H1 (cell line): Measurements from ENCODE around the gene RAD51C. TPM values are rescaled to one million over a fixed set of nuclear protein-coding genes. Genes with fewer than 3 reads are reported as not detected.

Experiments used
- BRCA1 ChIP-seq: IDR thresholded peaks from 2 replicates; pipeline ENCODE4 v1.6.1; 2012; ENCODE audit warnings: low read depth, low read length, improper control_type of control experiment
- CHD1 ChIP-seq: IDR thresholded peaks from 2 replicates; pipeline ENCODE4 v1.6.1; 2012; ENCODE audit warnings: low read depth, low read length, improper control_type of control experiment
- EP300 ChIP-seq, 2 experiments: IDR thresholded peaks; 1 replicate in 1 of 2; 2 replicates in 1 of 2; pipeline ENCODE4 v1.6.1; 2011 to 2012; ENCODE audit warnings: low read depth in 2 of 2, low read length in 2 of 2, mild to moderate bottlenecking in 2 of 2, borderline replicate concordance in 1 of 2, inconsistent platforms in 1 of 2, moderate library complexity in 1 of 2
- FOSL1 ChIP-seq: IDR thresholded peaks from 2 replicates; pipeline ENCODE4 v1.6.1; 2011; ENCODE audit warnings: mild to moderate bottlenecking, low read depth, low read length, moderate library complexity; ENCODE audit not compliant: insufficient read depth
- POLR2AphosphoS5 ChIP-seq: IDR thresholded peaks from 2 replicates; pipeline ENCODE4 v1.6.1; 2011; ENCODE audit warnings: low read depth, low read length
- RNF2 ChIP-seq: fragments of 200-900, 300-1000 bp; sonication (generic); IDR thresholded peaks from 2 replicates; pipeline ENCODE4 v1.7.1; 2016; ENCODE audit warnings: borderline replicate concordance, low read depth, mild to moderate bottlenecking, antibody characterized with exemption, low read length; ENCODE audit not compliant: poor library complexity, severe bottlenecking; ENCODE audit errors: missing control alignments
- ZNF274 ChIP-seq: IDR thresholded peaks from 2 replicates; pipeline ENCODE4 v1.7.0; 2012; ENCODE audit warnings: low read length, borderline replicate concordance; ENCODE audit errors: extremely low read depth
- polyA plus RNA-seq, 7 experiments: library from polyadenylated mRNA; depleted of rRNA in 3 of 7; stranded (reverse) in 5 of 7; unstranded in 2 of 7; fragments of >200 nt in 5 of 7; fragments of 200-250 nt in 2 of 7; gene quantifications; 1 replicate in 5 of 7; 2 replicates in 1 of 7; 4 replicates in 1 of 7; pipeline versions ENCODE4 v1.2.1 to v1.2.3, GENCODE V29; 2011 to 2013; ENCODE audit warnings: missing spikeins in 2 of 7, mixed read lengths in 2 of 7
- total RNA-seq: library from RNA; stranded (reverse); fragmentation: NEBNext Ultra II Directional; extraction: Animal tissue kit (Norgen Biotek cat#: 25700); gene quantifications from 2 replicates; pipeline ENCODE4 v1.2.1, GENCODE V29; 2021
- TF ChIP-seq, protein P1 (sequence below): fragments of 300-600 bp; sonication (generic); IDR thresholded peaks from 2 replicates; pipeline ENCODE4 v1.7.1; 2012; ENCODE audit warnings: low read length, moderate library complexity, mild to moderate bottlenecking, inconsistent platforms; ENCODE audit not compliant: insufficient replicate concordance
- TF ChIP-seq, protein P2 (sequence below): IDR thresholded peaks from 2 replicates; pipeline ENCODE4 v1.6.1; 2011; ENCODE audit warnings: low read depth, mild to moderate bottlenecking, low read length; ENCODE audit not compliant: insufficient read depth

Gene RAD51C
- total and polyA plus RNA-seq, 2 of the 8 experiments (the other 6 are each of a cell fraction or from before 2014, with no cell fraction given): 10.4 to 21.7 TPM

DNA sequence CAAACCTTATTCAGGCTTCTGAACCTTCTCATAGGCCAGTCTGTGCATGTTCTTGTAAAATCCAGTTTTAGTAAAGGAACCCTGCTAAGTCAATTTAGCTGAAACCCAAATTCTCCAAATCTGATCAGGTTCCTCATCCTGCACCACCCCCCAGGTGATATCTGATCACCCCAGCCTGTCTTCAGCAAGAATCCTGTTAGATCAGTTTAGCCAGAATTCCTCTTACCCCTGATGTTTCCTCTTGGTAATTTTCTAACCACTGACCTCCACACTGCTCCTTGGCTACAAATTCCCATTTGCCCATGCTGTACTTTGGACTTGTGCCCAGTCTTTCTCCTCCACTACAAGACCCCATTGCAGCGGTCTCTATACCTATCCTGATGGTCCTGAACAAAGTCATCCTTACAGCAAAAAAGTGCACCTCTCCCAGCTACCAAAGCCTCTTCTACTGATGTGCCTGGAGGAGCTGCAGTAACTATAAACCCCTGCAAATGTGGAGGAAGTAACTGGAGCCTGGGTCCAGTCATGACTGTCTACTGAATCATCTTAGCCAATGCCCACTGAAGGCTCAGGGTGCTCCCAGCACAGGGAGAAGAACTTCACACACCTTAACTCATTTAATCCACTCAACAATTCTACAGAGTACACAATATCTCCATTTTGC lies 24.3 kb upstream of the RAD51C start (continued):
- TF ChIP-seq, protein P1, sequence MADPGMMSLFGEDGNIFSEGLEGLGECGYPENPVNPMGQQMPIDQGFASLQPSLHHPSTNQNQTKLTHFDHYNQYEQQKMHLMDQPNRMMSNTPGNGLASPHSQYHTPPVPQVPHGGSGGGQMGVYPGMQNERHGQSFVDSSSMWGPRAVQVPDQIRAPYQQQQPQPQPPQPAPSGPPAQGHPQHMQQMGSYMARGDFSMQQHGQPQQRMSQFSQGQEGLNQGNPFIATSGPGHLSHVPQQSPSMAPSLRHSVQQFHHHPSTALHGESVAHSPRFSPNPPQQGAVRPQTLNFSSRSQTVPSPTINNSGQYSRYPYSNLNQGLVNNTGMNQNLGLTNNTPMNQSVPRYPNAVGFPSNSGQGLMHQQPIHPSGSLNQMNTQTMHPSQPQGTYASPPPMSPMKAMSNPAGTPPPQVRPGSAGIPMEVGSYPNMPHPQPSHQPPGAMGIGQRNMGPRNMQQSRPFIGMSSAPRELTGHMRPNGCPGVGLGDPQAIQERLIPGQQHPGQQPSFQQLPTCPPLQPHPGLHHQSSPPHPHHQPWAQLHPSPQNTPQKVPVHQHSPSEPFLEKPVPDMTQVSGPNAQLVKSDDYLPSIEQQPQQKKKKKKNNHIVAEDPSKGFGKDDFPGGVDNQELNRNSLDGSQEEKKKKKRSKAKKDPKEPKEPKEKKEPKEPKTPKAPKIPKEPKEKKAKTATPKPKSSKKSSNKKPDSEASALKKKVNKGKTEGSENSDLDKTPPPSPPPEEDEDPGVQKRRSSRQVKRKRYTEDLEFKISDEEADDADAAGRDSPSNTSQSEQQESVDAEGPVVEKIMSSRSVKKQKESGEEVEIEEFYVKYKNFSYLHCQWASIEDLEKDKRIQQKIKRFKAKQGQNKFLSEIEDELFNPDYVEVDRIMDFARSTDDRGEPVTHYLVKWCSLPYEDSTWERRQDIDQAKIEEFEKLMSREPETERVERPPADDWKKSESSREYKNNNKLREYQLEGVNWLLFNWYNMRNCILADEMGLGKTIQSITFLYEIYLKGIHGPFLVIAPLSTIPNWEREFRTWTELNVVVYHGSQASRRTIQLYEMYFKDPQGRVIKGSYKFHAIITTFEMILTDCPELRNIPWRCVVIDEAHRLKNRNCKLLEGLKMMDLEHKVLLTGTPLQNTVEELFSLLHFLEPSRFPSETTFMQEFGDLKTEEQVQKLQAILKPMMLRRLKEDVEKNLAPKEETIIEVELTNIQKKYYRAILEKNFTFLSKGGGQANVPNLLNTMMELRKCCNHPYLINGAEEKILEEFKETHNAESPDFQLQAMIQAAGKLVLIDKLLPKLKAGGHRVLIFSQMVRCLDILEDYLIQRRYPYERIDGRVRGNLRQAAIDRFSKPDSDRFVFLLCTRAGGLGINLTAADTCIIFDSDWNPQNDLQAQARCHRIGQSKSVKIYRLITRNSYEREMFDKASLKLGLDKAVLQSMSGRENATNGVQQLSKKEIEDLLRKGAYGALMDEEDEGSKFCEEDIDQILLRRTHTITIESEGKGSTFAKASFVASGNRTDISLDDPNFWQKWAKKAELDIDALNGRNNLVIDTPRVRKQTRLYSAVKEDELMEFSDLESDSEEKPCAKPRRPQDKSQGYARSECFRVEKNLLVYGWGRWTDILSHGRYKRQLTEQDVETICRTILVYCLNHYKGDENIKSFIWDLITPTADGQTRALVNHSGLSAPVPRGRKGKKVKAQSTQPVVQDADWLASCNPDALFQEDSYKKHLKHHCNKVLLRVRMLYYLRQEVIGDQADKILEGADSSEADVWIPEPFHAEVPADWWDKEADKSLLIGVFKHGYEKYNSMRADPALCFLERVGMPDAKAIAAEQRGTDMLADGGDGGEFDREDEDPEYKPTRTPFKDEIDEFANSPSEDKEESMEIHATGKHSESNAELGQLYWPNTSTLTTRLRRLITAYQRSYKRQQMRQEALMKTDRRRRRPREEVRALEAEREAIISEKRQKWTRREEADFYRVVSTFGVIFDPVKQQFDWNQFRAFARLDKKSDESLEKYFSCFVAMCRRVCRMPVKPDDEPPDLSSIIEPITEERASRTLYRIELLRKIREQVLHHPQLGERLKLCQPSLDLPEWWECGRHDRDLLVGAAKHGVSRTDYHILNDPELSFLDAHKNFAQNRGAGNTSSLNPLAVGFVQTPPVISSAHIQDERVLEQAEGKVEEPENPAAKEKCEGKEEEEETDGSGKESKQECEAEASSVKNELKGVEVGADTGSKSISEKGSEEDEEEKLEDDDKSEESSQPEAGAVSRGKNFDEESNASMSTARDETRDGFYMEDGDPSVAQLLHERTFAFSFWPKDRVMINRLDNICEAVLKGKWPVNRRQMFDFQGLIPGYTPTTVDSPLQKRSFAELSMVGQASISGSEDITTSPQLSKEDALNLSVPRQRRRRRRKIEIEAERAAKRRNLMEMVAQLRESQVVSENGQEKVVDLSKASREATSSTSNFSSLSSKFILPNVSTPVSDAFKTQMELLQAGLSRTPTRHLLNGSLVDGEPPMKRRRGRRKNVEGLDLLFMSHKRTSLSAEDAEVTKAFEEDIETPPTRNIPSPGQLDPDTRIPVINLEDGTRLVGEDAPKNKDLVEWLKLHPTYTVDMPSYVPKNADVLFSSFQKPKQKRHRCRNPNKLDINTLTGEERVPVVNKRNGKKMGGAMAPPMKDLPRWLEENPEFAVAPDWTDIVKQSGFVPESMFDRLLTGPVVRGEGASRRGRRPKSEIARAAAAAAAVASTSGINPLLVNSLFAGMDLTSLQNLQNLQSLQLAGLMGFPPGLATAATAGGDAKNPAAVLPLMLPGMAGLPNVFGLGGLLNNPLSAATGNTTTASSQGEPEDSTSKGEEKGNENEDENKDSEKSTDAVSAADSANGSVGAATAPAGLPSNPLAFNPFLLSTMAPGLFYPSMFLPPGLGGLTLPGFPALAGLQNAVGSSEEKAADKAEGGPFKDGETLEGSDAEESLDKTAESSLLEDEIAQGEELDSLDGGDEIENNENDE: no peak
- TF ChIP-seq EP300 (IDR thresholded peaks at IDR 0.05; ENCODE audit: borderline replicate concordance in 1 of 2, low read depth in 2 of 2, low read length in 2 of 2) (no peak), POLR2AphosphoS5 (no peak), ZNF274 (no peak), FOSL1 (no peak), CHD1 (no peak), RNF2 (no peak), BRCA1 (no peak)
- TF ChIP-seq, protein P2, sequence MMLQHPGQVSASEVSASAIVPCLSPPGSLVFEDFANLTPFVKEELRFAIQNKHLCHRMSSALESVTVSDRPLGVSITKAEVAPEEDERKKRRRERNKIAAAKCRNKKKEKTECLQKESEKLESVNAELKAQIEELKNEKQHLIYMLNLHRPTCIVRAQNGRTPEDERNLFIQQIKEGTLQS: no peak
